Lower lobe of right lung (tissue), 2 donors: ENCODE data around the gene MRPS10. TPM values are rescaled to one million over a fixed set of nuclear protein-coding genes. Genes with fewer than 3 reads are reported as not detected.
"Not testable (repeated sequence)": the region's sequence is repeated elsewhere in the genome, so short reads cannot be mapped to it uniquely, and the experiment has no call there.

Source experiments
- ATAC-seq, 2 donors: fragments of 200-7000 bp; cut with Tn5 transposase; one replicate each; pipeline ENCODE4 v1.9.1; 2020 to 2022; ENCODE audit warnings: mild to moderate bottlenecking in 2 of 2, moderate library complexity in 2 of 2
- DNase-seq: peaks from one replicate; pipeline ENCODE4 v3.0.0-alpha.2; 2020
- H3K27ac ChIP-seq: fragments of 200-600 bp; one replicate; pipeline ENCODE4 v1.8.0; 2022
- H3K27me3 ChIP-seq: fragments of 200-600 bp; one replicate; pipeline ENCODE4 v1.8.0; 2022; ENCODE audit warnings: low read depth
- H3K36me3 ChIP-seq: fragments of 200-600 bp; one replicate; pipeline ENCODE4 v1.8.0; 2022; ENCODE audit warnings: mild to moderate bottlenecking
- H3K4me1 ChIP-seq: fragments of 200-600 bp; one replicate; pipeline ENCODE4 v1.8.0; 2022
- H3K4me3 ChIP-seq: fragments of 200-600 bp; one replicate; pipeline ENCODE4 v1.8.0; 2022; ENCODE audit warnings: mild to moderate bottlenecking
- H3K9me3 ChIP-seq: fragments of 200-600 bp; one replicate; pipeline ENCODE4 v1.8.0; 2022
- CTCF ChIP-seq: fragments of 200-600 bp; IDR thresholded peaks from one replicate; pipeline ENCODE4 v1.8.0; 2022; ENCODE audit warnings: antibody characterized with exemption, mild to moderate bottlenecking
- intact Hi-C: fragments of 100-400 bp; cut with DNase I; formaldehyde crosslinking; loops from one replicate; pipeline ENCODE4 v1.11.0; 2022
- total RNA-seq: library from RNA; stranded (reverse); fragmentation: NEBNext Ultra II Directional; extraction: Animal tissue kit (Norgen Biotek cat#: 25700); gene quantifications from one replicate; pipeline ENCODE4 v1.2.1, GENCODE V29; 2021
- donor health status: DM: no; HTN: yes; CAD: no; lungs with severe emphysema.

MRPS10 gene
- total RNA-seq, 1 donor from 2014 or later: 23.6 TPM

DNA sequence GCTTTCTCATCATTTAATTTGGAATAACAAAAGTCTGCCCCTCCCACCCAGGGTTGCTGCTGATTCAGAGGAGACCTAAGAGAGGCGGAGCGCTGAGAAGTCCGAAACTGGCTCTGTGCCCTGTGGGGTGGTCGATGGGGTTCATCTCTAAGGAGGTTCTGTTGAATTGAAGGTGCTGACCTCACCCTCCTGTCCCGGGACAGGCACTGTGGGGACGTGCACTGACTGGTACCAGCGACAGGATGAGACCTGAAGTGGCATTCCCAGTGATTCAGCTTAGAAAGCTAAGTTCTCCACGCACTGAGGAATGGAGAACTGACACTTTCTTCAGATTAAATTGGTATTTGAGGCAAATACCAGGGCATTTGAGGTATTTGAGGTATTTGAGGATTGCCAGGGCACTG is 24.2 kb downstream of the MRPS10 start:
- intact Hi-C loops: no loop called here
- Histone ChIP-seq H3K27ac (no peak overlapping the region), H3K9me3 (no peaks in the 10 kb centered on the region), H3K27me3 (no peaks in the 10 kb centered on the region), H3K36me3 (no peaks in the 10 kb centered on the region), H3K4me1 (no peaks in the 10 kb centered on the region), H3K4me3 (no peak overlapping the region)
- no peak for TF ChIP-seq CTCF
- DNase-seq: no peak
- no peak for ATAC-seq

GRCh38 chr6:42192385-42192784 is 25.3 kb downstream of the MRPS10 start:
- H3K4me1 ChIP-seq, H3K9me3 ChIP-seq, DNase-seq, ATAC-seq, H3K4me3 ChIP-seq, H3K27me3 ChIP-seq, intact Hi-C loops, H3K36me3 ChIP-seq, H3K27ac ChIP-seq: not testable (repeated sequence)

- intact Hi-C loops: no loop called here
- H3K27ac ChIP-seq: no peak overlapping the region
- no peak overlapping the region for H3K4me3 ChIP-seq
- DNase-seq (no peak), ATAC-seq (no peak)
- H3K27me3 ChIP-seq: no peaks in the 10 kb centered on the region
- no peak for TF ChIP-seq CTCF
- H3K4me1 ChIP-seq: no peaks in the 10 kb centered on the region
- no peaks in the 10 kb centered on the region for H3K36me3 ChIP-seq
- no peaks in the 10 kb centered on the region for H3K9me3 ChIP-seq
Observed at GRCh38 chr6:42190554-42191183, 27.0 kb downstream of the MRPS10 start.

GRCh38 chr6:42188406-42188805 is 29.3 kb downstream of the MRPS10 start:
- ATAC-seq: no peak
- TF ChIP-seq CTCF: no peak

DNA sequence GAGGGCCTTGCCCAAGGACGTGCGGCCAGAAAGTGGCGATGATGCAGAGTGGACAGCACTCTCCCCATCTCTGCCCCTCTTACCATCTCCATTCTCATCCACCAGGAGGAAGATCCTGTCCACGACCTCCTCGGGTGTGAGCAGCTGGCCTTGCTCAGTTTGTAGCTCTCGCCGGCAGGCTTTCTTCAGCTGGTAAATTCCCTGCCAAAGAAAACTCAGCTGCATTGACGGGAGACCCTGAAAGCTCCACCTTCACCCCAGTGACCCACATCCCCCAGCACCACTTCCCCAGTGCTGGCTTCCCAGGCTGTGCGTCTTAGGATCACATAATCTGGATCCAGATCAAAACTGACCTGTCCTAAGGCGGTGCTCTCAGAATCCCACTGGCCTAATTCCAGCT is 32.1 kb downstream of the MRPS10 start:
- intact Hi-C loops: no loop called here

More at GRCh38 chr6:42188406-42188805, 29.3 kb downstream of the MRPS10 start:
- no peaks in the 10 kb centered on the region for H3K36me3 ChIP-seq
- intact Hi-C loops: no loop called here
- no peaks in the 10 kb centered on the region for H3K27me3 ChIP-seq
- H3K27ac ChIP-seq: no peak overlapping the region
- no peaks in the 10 kb centered on the region for H3K9me3 ChIP-seq
- H3K4me1 ChIP-seq: no peaks in the 10 kb centered on the region
- DNase-seq: no peak
- H3K4me3 ChIP-seq: no peak overlapping the region

More for the DNA sequence above, 32.1 kb downstream of the MRPS10 start:
- H3K4me1 ChIP-seq: no peaks in the 10 kb centered on the region
- peak in 1 of 2 donors; percentile 14 for ATAC-seq
- TF ChIP-seq CTCF: no peak
- H3K27me3 ChIP-seq: no peaks in the 10 kb centered on the region
- DNase-seq: no peak
- H3K27ac ChIP-seq: no peak overlapping the region
- H3K4me3 ChIP-seq: no peak overlapping the region
- H3K9me3 ChIP-seq: no peaks in the 10 kb centered on the region
- no peaks in the 10 kb centered on the region for H3K36me3 ChIP-seq
